ENCODE measurements around the gene CIP2A.

DNA sequence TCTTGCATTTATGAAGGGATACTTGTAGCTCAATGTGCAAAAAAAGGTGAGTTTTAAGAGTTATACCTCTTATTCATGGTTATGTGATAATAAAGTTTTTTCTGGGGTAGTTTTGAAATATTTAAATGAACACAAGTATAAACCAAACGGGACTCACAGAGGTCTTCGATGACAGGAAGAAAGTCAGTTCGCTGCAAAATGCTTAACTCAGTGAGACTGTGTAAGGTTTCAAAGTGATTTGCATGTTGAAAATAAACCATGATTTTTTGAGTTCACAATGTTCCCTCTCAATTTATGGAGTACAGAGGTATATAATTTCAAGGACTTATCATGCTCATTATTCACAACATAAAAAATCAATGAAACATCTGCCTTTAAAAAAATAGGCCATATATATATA lies 42.5 kb downstream of the CIP2A start:
- TF ChIP-seq POLR2A (IDR thresholded peaks at IDR 0.05), result no peak
- TF ChIP-seq, protein P1, sequence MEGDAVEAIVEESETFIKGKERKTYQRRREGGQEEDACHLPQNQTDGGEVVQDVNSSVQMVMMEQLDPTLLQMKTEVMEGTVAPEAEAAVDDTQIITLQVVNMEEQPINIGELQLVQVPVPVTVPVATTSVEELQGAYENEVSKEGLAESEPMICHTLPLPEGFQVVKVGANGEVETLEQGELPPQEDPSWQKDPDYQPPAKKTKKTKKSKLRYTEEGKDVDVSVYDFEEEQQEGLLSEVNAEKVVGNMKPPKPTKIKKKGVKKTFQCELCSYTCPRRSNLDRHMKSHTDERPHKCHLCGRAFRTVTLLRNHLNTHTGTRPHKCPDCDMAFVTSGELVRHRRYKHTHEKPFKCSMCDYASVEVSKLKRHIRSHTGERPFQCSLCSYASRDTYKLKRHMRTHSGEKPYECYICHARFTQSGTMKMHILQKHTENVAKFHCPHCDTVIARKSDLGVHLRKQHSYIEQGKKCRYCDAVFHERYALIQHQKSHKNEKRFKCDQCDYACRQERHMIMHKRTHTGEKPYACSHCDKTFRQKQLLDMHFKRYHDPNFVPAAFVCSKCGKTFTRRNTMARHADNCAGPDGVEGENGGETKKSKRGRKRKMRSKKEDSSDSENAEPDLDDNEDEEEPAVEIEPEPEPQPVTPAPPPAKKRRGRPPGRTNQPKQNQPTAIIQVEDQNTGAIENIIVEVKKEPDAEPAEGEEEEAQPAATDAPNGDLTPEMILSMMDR (IDR thresholded peaks at IDR 0.05), result no peak
- no peak for TF ChIP-seq EP300 (IDR thresholded peaks at IDR 0.05)
